GM19193 (cell line): ENCODE data around the gene ANKRD11.

Experiments
- POLR2A ChIP-seq: IDR thresholded peaks from 4 replicates; pipeline ENCODE4 v1.6.1; 2011; ENCODE audit not compliant: insufficient read depth, insufficient read length; ENCODE audit errors: extremely low read depth

Gene ANKRD11

DNA sequence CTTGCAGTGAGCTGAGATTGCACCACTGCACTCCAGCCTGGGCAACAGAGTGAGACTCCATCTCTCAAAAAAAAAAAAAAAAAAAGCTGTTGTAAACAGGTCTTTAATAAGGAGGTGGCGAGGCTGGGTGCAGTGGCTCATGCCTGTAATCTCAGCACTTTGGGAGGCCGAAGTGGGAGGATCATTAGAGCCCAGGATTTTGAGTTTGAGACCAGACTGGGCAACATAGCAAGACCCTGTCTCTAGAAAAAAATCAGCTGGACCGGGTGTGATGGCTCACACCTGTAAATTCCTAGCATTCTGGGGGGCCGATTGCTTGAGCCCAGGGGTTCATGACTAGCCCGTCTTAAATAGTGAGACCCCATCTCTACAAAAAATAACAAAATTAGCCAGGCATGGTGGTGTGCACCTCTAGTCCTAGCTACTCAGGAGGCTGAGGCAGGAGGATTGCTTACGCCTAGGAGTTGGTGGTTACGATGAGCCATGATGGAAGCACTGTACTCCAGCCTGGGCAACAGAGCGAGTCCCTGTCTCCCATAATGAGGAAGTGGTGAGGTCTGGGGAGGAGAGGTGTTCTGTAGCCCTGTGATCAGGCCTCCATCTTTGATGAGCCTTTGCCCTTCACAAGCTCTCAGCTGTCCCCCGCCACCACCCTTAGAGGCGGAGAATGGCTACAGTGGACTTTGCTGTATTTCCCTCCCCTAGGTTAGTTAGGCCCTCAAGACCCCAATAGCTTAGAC is 236.6 kb downstream of the ANKRD11 start:
- no peak for TF ChIP-seq POLR2A

DNA sequence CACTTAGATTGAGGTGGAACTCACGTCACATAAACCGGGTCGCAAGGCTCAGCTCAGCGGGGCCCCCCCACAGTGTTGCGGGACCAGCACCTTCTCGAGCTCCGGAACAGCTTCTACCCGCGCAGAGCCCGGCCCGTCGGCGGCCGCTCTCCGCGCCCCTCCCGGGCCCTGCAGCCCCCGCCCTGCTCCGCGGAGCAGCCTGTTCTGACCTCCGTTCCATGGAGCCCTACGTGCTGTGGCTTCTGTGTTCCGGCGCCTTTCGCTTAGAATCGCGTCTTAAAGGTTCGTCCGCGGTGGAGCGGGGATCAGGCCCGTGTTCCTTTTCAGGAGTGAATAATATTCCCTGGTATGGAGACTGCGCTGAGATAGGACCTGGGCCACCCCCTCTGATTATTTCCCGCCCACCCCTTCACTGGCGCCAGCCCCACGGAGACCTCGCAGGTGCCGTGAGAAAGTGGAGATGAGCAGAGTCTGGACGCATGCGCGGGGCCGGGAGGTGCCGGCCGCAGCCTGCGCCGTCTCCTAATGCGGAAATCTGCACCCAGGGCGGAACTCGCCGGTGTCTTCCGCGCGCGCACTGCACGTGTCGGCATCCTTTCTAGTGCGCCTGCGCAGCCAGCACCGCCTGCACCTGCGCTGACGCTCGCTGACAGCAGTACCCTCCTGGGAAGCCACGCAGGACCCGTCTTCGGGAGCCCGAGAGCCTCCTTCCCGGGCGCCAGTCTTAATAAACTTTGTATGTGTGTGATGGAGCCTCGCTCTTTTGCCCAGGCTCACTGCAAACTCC is 242.0 kb downstream of the ANKRD11 start:
- TF ChIP-seq POLR2A = no peak

DNA sequence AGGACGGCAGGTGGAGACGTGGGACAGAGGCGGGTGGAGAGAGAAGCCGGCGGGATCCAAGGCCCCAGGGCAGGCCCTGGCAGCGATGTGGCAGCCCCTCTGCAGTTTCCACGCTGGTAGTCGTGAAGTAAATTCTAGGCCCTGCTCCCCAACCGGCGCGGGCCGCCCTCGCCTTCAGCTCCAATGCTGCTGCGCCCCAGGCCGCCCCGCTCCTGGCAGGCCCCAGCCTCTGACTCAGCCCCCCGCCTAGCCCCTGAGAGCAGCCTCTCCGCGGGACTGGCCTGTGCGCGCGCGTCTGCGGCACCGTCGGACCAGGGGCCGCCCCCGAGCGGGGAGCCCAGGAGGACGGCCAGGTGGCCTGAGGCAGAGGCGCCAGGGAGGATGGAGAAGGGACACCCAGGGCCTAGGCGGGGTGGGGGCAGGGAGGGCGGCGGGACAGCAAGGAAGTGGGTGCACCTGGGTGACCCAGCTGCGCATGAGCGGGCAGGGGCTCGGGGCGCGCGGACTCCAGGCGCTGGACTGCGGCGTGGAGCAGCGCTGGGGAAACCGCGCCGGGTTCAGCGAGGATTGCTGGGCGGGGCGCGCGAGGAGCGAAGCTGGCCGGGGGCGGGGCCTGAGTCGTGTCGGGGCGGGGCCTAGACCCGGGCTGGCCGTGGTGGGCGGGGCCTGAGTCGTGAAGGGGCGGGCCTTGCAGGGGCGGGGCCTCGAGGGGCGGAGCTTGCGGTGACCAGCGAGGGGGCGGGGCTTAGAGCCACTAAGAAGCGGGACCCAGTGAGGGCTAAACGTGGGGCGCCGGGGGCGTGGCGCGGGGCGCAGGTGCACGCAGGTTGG is 243.2 kb downstream of the ANKRD11 start:
- no peak for TF ChIP-seq POLR2A

DNA sequence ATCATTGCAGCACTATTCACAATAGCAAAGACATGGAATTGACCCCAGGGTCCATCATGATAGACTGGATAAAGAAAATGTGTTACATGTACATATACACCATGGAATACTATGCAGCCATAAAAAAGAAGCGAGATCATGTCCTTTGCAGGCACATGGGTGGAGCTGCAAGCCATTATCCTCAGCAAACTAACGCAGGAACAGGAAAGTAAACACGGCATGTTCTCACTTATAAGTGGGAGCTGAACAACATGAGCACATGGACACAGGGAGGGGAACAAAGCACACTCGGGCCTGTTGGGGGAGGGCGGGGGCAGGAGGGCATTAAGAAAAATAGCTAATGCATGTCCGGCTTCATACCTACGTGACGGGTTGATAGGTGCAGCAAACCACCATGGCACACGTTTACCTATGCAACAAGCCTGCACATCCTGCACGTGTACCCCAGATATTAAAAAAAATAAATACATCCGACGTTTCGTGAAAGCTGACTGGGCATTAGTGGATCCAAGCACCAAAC is 243.9 kb downstream of the ANKRD11 start:
- TF ChIP-seq POLR2A = no peak

DNA sequence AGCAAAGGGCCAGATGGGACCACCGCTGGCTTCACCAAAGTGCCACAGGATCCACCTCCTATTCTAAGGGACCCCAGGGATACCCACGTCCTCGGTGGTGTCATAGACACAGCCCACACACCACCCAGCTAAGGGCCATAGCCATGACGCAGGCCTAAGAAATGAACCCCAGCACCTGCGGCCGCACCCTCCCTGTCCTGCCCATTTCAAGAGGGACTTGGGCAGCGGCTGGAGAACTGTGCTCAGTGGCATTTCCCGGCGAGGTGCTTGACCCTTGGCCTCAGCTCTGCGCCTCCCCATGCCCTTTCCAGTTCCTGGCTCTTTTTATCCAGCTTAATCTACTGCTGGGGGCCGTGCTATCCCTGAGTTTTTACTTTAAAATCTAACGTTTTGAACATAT is 245.6 kb downstream of the ANKRD11 start:
- no peak for TF ChIP-seq POLR2A

DNA sequence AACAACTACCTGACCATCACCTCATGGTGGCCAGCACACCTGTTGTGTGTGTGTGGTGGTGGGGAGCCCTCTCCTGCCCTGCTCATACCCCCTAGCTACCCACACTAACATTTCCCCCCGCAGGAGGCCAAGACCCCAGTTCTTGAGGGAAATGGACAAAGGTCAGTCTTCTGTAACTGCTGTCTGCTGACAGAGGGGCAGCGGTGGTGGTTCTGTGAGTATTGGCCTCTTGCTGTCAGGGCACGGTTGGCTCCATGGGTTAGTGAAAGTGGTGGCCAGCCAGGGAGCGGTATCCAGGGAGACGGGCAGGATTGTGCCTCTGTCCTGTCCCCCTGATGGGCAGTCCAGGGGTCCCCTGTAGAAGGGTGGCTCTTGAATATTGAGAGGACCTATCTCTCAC is 246.7 kb downstream of the ANKRD11 start:
- no peak for TF ChIP-seq POLR2A

DNA sequence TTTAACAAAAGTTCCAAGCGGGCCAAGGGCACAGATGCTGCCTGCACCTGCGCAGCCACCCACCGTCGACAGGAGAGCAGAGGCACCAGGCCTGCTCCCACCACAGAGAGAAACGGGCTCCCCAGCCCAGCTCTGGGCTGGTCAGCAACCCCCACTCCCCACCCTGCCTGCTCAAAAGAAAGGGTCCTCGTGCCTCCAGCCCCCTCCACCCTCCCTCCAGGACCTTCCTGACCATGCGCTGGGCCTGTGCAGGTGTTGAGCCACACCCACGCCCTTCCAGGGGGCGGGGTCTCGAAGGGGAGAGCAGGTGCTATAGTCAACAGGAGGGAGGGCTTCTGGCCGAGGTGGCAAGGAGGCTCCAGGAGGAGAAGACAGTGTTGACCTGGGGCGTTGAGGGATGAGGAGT is 247.6 kb downstream of the ANKRD11 start:
- TF ChIP-seq POLR2A = no peak

DNA sequence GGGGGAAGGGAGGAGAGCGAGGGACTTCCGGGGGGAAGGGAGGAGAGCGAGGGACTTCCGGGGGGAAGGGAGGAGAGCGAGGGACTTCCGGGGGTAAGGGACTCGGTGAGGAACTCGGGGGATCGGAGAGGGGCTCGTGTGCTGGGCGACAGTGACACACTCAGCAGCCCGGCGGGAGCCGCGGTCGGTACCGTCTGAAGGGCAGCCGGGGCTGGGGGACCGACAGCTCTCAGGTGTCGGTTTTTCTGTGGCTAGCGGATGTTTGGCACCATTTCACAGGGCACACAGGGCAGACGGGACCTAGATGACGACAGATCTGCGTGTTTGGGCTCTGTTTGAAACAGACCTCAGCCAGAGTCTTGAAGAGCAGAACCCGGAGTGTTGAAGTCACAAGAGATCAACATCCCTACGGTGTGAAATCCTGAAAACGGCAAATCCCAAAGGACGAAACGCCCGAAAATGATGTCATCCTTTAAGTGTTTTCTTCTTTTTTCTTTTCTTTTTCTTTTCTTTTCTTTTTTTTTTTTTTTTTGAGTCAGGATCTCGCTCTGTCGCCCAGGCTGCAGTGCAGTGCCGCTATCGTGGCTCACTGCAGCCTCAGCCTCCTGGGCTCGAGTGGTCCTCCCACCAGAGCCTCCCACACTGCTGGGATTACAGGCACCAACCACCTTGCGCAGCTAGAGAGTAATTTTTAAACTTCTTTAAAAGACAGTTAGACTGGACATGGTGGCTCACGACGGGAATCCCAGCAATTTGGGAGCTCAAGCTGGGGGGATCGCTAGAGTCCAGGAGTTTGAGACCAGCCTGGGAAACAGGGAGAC is 249.0 kb downstream of the ANKRD11 start:
- peak; percentile 96 for TF ChIP-seq POLR2A

DNA sequence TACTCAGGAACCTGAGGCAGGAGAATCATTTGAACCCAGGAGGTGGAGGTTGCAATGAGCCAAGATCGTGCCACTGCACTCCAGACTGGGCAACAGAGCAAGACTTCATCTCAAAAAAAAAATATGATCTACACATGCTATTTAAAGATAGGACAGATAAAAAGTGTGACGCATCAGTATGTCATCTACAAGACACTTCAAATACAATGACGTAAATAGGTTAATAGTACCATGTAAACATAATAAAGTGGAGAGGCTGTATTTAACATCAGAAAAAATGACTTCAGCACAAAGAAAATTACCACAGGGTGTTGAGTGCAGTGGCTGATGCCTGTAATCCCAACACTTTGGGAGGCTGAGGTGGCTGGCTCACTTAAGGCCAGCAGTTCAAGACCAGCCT is 252.6 kb downstream of the ANKRD11 start:
- no peak for TF ChIP-seq POLR2A

DNA sequence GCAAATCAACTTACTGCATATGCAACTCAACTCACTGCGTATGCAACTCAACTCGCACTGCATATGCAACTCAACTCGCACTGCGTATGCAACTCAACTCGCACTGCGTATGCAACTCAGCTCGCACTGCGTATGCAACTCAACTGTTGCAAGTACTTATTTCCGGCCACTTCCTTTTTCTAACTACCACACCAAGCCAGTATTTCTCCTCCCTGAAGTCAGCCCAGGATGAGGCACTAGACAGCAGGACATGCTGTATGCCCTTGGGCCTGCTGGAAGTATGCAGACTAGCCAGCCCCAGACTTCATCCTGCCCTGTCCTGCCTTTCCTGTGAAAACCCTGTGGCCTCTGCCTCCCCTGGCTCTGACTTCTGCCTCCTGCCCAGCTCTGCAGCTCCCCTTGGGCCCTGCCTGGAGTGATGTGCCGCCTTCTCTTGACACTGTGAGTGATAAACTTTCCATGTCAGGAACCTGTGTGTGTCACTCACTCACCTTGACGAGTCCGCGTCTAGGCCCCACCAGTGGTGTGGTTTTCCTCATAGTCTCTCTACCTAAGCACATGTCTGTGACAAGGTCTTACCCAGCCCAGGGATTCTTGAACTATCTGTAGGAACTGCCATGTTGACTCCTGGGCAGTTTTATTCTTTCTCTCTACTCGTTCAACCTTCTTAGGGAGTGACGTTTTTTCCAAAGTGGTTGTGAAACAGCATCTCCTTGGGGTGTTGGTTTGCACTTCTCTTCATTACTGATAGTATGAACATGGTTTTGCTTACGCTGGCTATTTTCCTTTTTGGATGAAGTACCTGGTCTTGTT is 256.5 kb downstream of the ANKRD11 start:
- TF ChIP-seq POLR2A = no peak

DNA sequence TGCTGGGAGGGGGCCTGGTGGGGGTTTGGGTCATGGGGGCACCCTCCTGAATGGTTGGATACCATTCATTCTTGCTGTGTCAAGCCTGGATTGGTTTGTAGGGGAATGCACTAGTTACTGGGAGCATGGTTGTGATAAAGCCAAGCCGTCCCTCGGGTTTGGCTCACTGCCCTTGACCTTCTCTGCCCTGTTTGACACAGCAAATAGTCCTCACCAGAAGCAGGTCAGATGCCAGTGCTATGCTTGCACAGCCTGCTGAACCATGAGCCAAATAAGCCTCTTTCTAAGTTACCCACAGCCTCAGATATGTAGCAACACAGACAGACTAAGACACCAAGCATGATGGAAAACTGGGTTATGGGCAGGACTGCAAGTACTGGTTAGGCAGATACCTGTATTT is 258.3 kb downstream of the ANKRD11 start:
- TF ChIP-seq POLR2A = no peak

DNA sequence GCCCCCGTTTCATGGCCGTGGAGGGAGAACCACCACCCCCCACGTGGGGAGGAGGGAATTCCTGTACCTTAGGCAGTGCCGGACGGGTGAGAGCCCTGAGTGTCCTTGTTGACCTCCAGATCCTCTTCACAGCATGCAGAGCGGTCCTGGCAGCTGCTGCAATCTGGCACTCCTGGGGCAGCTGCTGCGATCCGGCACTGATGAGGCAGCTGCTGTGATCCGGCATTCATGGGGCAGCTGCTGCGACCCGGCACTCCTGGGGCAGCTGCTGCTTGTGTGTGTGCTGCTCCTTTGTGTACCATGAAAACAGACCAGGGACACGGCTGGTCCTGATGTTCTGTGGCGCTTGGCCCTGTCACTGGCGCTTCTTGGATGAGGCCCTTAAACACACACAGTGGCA is 260.1 kb downstream of the ANKRD11 start:
- no peak for TF ChIP-seq POLR2A

DNA sequence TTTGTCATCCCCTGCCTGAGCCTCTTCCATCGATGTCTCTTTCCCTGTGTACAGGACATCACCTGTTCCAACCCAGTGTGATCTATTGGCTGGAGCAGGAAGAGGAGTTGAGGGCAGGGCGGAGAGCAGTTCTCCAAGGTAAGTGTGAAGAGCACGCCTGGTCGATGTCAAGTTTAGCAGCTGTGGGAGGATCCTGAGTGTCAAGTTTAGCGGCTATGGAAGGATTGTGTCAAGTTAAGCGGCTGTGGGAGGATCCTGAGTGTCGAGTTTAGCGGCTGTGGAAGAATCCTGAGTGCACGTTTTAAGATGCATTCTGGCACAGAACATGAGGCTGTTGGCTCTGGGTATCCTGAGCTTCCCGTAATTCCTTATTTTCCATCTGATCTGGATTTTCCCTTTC is 265.7 kb downstream of the ANKRD11 start:
- no peak for TF ChIP-seq POLR2A
